ENCODE results near the gene TPST2.
"Not testable (repeated sequence)": the region's sequence is repeated elsewhere in the genome, so short reads cannot be mapped to it uniquely, and the experiment has no call there.

TPST2 gene

GRCh38 chr22:26589845-26590736 lies at the start of gene TPST2:
Gene TPST2 (minus strand): TSS chr22:26590132. CDS start chr22:26541630, 48,502 bp downstream.
- no peak for DNase-seq (ENCODE audit: low read depth)

- no peak for DNase-seq (ENCODE audit: low read depth)
Observed at GRCh38 chr22:26636296-26636695, 46.4 kb upstream of the TPST2 start.

DNA sequence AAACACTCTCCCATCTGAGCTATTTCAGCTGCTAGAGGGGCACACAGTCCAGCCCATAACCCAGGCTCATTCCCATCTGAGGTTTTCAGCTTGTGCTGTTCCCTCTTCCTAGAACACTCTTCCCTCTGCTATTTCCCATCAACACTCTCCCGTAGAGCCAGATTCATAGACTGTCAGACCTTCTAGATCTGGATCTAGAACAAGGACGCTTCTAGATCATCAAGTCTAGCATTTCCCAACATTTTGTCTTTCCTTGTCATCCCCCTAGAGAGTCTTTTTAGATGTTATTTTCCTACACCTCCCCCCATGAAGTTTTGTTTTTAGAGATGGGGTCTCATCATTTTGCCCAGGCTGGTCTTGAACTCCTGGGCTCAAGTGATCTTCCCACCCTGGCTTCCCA lies 45.2 kb upstream of the TPST2 start:
- no peak for DNase-seq (ENCODE audit: low read depth)

- DNase-seq (ENCODE audit: low read depth): no peak
Observed at GRCh38 chr22:26634189-26634588, 44.3 kb upstream of the TPST2 start.

DNA sequence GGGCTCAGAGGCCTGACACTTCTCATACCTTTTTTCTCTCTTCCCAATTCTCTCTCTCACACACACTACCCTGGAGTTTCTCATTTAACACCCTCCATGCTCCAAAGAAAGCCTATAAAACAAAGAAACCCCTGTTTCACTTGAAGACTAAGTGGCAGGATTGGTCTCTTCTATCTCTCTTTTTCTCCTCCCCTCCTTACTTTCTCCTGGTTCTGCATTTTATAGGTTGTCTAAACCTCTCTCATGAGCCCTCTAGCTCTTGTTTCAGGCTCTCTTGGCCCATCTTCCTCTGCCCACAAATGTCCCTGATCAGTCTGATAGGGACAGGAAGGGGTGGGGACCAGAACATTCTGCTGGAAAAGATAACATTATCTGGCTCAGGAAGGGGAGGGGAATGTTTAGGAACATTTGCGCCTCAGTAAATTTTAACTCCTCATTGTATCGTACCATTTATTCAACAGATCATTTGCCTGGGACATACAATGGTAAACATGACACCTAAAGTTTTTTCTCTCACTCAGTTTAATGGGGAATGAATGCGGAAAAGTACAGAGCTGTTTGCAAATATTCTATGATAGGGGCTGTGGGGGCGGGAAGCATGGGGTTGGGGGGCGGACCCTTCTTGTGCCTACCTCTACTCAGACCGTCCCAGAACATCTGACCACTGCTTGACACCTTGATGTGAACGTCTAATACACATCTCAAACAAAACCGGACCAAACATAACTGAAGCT lies 42.7 kb upstream of the TPST2 start:
- no peak for DNase-seq (ENCODE audit: low read depth)

- DNase-seq (ENCODE audit: low read depth): no peak
Observed at GRCh38 chr22:26631282-26631681, 41.4 kb upstream of the TPST2 start.

- no peak for DNase-seq (ENCODE audit: low read depth)
Observed at GRCh38 chr22:26629988-26630761, 40.2 kb upstream of the TPST2 start.

GRCh38 chr22:26624803-26625202 lies 34.9 kb upstream of the TPST2 start:
- no peak for DNase-seq (ENCODE audit: low read depth)

DNA sequence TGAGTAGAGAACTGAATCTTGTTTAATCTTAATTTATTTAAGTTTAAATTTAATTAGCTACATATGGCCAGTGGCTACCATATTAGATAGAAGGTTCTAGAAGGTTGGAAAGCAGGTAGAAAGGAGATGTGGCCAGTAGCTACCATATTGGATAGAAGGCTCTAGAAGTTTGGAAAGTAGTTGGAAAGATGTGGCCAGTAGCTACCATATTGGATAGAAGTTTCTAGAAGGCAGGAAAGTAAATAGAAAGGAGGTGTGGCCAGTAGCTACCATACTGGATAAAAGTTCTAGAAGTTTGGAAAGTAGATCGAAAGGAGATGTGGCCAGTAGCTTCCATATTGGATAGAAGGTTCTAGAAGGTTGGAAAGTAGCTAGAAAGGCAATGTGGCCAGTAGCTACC lies 34.1 kb upstream of the TPST2 start:
- no peak for DNase-seq (ENCODE audit: low read depth)

GRCh38 chr22:26621663-26622062 lies 31.7 kb upstream of the TPST2 start, which contains the start of gene CRYBA4:
Gene CRYBA4 (plus strand): TSS chr22:26621963. CDS start chr22:26622597, 634 bp downstream.
- no peak for DNase-seq (ENCODE audit: low read depth)

DNA sequence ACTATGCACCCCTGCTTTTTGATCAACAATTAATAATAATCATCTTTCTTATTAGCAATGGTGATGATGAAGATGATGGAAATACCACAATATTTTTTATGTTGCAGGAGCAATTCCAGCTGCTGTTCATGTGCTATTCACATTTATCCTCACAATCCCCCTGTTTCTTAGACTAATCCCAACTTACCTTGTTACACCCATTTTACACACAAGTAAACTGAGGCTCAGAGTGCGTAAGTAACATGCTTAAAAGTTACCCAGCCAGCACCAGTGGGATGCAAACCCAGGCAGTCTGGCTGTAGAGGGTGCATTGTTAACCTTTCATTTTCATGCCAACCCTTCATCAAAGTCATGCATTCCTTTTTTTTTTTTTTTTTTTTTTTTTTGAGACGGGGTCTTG lies 30.3 kb upstream of the TPST2 start:
- DNase-seq (ENCODE audit: low read depth): no peak

DNA sequence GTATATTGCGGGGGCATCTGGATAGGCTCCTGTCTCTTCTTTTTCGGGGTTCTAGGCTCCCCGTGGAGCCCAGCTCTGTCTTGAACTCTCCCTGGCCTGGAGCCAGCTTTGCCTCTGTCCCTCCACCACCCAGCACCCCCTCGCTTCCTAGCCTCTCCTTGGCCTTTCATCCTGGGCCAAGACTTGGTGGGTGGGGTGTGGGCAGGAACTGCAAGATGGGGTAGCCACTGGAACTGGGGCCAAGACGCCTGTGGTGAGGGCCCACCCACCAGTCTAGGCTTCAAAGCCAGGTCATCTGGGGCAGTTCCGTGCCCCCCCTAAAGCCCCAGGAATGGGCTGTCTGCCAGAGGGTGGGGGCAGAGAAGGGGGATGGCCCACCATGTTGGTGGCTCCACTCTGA lies 29.6 kb upstream of the TPST2 start:
- no peak for DNase-seq (ENCODE audit: low read depth)

GRCh38 chr22:26618455-26618854 lies 28.5 kb upstream of the TPST2 start:
- DNase-seq (ENCODE audit: low read depth): no peak

GRCh38 chr22:26617271-26618199 lies 27.6 kb upstream of the TPST2 start, which contains the start of gene CRYBB1:
Gene CRYBB1 (minus strand): TSS chr22:26618027. CDS start chr22:26616319, 1,708 bp downstream.
- no peak for DNase-seq (ENCODE audit: low read depth)

GRCh38 chr22:26616650-26617049 lies 26.7 kb upstream of the TPST2 start:
- DNase-seq (ENCODE audit: low read depth): no peak

- no peak for DNase-seq (ENCODE audit: low read depth)
Observed at GRCh38 chr22:26615830-26616435, 26.0 kb upstream of the TPST2 start.

GRCh38 chr22:26615149-26615548 lies 25.2 kb upstream of the TPST2 start:
- DNase-seq (ENCODE audit: low read depth): no peak

GRCh38 chr22:26614322-26614721 lies 24.4 kb upstream of the TPST2 start:
- no peak for DNase-seq (ENCODE audit: low read depth)

DNA sequence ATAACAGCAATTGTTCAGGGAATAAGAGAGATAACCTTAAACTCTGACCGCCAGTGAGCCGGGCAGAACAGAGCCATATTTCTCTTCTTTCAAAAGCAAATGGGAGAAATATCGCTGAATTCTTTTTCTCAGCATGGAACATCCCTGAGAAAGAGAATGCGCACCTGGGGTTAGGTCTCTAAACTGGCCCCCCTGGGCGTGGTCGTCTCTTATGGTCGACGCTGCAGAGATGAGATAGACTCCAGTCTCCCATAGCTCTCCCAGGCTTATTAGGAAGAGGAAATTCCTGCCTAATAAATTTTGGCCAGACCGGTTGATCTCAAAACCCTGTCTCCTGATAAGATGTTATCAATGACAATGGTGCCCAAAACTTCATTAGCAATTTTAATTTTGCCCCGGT lies 23.8 kb upstream of the TPST2 start:
- not testable (repeated sequence) for DNase-seq (ENCODE audit: low read depth)

- no peak for DNase-seq (ENCODE audit: low read depth)
Observed at GRCh38 chr22:26612652-26613051, 22.7 kb upstream of the TPST2 start.

DNA sequence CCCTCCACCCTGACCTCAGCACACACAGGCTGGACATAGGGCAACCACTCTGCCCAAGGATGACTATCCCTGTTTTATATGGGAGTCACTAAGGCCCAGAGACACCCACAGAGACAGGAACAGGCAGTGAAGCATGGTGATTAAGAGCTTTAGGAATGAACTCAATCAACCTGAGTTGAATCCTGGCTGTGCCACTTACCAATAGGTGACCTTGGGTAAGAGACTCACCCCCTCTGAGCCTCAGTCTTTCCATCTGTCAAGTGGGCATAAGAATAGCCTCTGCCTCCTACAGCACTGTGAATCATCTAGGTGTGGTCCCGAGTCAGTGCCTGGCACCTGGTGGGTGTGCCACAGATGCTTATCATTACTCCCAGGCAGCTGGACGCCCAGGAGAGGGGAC lies 21.1 kb upstream of the TPST2 start:
- DNase-seq (ENCODE audit: low read depth): no peak
